SU-DHL-6 (cell line): ENCODE measurements around the gene RGS3.

ENCODE experiments used
- H2AFZ ChIP-seq: fragments of 200-600 bp; sonication (generic); 2 replicates; pipeline ENCODE4 v1.6.1; 2014; ENCODE audit warnings: low read depth, mild to moderate bottlenecking, moderate library complexity, mixed read lengths, antibody characterized with exemption, low read length; ENCODE audit not compliant: severe bottlenecking
- H3F3A ChIP-seq: fragments of 200-600 bp; shearing (Covaris generic); 2 replicates; pipeline ENCODE4 v1.6.0; 2016; ENCODE audit warnings: antibody characterized with exemption, mild to moderate bottlenecking; ENCODE audit not compliant: insufficient read depth
- H3K27ac ChIP-seq: fragments of 200-600 bp; sonication (generic); 2 replicates; pipeline ENCODE4 v1.5.1; 2016; ENCODE audit warnings: low read depth, mild to moderate bottlenecking, low read length, moderate library complexity, mixed read lengths
- H3K27me3 ChIP-seq: fragments of 200-600 bp; sonication (generic), shearing (Covaris generic); 2 replicates; pipeline ENCODE4 v1.6.0; 2014; ENCODE audit warnings: mild to moderate bottlenecking, low read length
- H3K36me3 ChIP-seq: fragments of 200-600 bp; sonication (generic); 2 replicates; pipeline ENCODE4 v1.6.1; 2014; ENCODE audit warnings: mild to moderate bottlenecking, low read length, mixed read lengths
- H3K4me2 ChIP-seq: fragments of 300-600, 200-600 bp; shearing (Covaris generic), sonication (generic); 2 replicates; pipeline ENCODE4 v1.6.0; 2014; ENCODE audit warnings: low read length, low read depth, mild to moderate bottlenecking; ENCODE audit not compliant: poor library complexity, severe bottlenecking
- H3K4me3 ChIP-seq: fragments of 200-600 bp; sonication (generic); 2 replicates; pipeline ENCODE4 v1.5.1; 2014; ENCODE audit warnings: antibody characterized with exemption, low read length, mild to moderate bottlenecking, mixed read lengths; ENCODE audit not compliant: insufficient read depth, poor library complexity, severe bottlenecking
- H3K79me2 ChIP-seq: fragments of 200-600 bp; sonication (generic); 2 replicates; pipeline ENCODE4 v1.6.1; 2014; ENCODE audit warnings: mild to moderate bottlenecking, low read length, moderate library complexity; ENCODE audit not compliant: insufficient read depth
- H3K9ac ChIP-seq: fragments of 200-600 bp; sonication (generic); 2 replicates; pipeline ENCODE4 v1.7.0; 2014; ENCODE audit warnings: mild to moderate bottlenecking, low read length
- H3K9me2 ChIP-seq: fragments of 200-600 bp; sonication (generic); replicated peaks from 2 replicates; pipeline ENCODE4 v1.6.1; 2014; ENCODE audit warnings: low read length; ENCODE audit not compliant: insufficient read depth
- H3K9me3 ChIP-seq: fragments of 200-600 bp; sonication (generic); 2 replicates; pipeline ENCODE4 v1.6.1; 2014; ENCODE audit warnings: low read length, mixed read lengths; ENCODE audit not compliant: insufficient read depth
- H4K20me1 ChIP-seq: fragments of 200-600 bp; sonication (generic); 2 replicates; pipeline ENCODE4 v1.6.1; 2014; ENCODE audit warnings: low read depth, mild to moderate bottlenecking, antibody characterized with exemption, low read length, moderate library complexity, mixed read lengths
- EZH2phosphoT487 ChIP-seq: fragments of 200-600 bp; sonication (generic), shearing (Covaris generic); conservative IDR thresholded peaks from 2 replicates; pipeline ENCODE4 v1.6.1; 2018; ENCODE audit warnings: mild to moderate bottlenecking, antibody characterized with exemption, low read length, moderate library complexity, mixed read lengths
- TF ChIP-seq, protein P1 (sequence below): fragments of 200-600 bp; sonication (generic); IDR thresholded peaks from one replicate; pipeline ENCODE4 v1.5.1; 2017; ENCODE audit warnings: antibody characterized with exemption, mild to moderate bottlenecking, low read length, moderate library complexity; ENCODE audit not compliant: insufficient read depth, poor library complexity, severe bottlenecking

RGS3 gene

DNA sequence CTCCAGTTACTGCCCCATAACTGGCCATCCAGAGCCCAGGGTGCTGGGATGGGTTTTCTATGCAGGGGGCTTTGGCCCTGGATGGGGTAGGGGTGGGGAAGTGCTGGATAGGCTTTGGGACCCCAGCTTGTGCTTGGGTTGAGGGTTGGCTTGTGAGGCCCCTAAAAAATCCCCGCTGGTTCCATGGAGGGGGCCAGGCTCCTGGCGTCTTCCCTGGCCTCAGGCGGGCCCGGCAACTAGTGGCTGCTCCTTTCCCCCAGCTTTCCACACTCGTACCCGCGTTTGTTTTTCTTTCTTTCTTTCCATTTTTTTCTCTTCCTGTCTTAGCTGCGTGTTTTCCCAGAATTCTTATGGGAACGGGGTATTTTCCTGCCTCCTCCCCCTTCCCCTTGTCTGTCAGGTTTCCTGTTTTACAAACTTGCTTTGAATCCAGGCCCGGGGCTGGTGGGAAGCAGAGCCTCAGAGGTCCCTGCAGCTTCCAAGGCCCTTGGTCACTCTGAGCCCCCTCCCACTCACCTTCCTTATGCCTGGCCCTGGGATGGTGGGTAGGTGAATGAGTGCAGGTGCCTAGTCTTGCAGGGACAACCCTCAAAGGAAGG, 40.2 kb downstream of the RGS3 start:
- Histone ChIP-seq H2AFZ (no peak overlapping the region), H3K27ac (no peak overlapping the region), H3K36me3 (no peaks in the 10 kb centered on the region), H3K27me3 (no peaks in the 10 kb centered on the region), H3K79me2 (no peaks in the 10 kb centered on the region), H3F3A (no peaks in the 10 kb centered on the region), H4K20me1 (no peaks in the 10 kb centered on the region), H3K9me2 (no peaks in the 10 kb centered on the region), H3K4me3 (no peak overlapping the region), H3K4me2 (no peak overlapping the region), H3K9me3 (no peaks in the 10 kb centered on the region), H3K9ac (no peak overlapping the region)
- TF ChIP-seq, protein P1, sequence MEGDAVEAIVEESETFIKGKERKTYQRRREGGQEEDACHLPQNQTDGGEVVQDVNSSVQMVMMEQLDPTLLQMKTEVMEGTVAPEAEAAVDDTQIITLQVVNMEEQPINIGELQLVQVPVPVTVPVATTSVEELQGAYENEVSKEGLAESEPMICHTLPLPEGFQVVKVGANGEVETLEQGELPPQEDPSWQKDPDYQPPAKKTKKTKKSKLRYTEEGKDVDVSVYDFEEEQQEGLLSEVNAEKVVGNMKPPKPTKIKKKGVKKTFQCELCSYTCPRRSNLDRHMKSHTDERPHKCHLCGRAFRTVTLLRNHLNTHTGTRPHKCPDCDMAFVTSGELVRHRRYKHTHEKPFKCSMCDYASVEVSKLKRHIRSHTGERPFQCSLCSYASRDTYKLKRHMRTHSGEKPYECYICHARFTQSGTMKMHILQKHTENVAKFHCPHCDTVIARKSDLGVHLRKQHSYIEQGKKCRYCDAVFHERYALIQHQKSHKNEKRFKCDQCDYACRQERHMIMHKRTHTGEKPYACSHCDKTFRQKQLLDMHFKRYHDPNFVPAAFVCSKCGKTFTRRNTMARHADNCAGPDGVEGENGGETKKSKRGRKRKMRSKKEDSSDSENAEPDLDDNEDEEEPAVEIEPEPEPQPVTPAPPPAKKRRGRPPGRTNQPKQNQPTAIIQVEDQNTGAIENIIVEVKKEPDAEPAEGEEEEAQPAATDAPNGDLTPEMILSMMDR = no peak
- no peak for TF ChIP-seq EZH2phosphoT487

GRCh38 chr9:113504725-113505590, 41.4 kb downstream of the RGS3 start:
- Histone ChIP-seq H3K27ac (no peak overlapping the region), H3F3A (no peaks in the 10 kb centered on the region), H3K4me2 (no peak overlapping the region), H3K36me3 (no peaks in the 10 kb centered on the region), H4K20me1 (no peaks in the 10 kb centered on the region), H3K79me2 (no peaks in the 10 kb centered on the region), H3K27me3 (no peaks in the 10 kb centered on the region), H3K9ac (no peak overlapping the region), H2AFZ (no peak overlapping the region), H3K9me3 (no peaks in the 10 kb centered on the region), H3K4me3 (no peak overlapping the region), H3K9me2 (no peaks in the 10 kb centered on the region)
- TF ChIP-seq, protein P1 = no peak
- TF ChIP-seq EZH2phosphoT487 = no peak

GRCh38 chr9:113506090-113506589, 42.6 kb downstream of the RGS3 start:
- Histone ChIP-seq H3K4me3 (no peak overlapping the region), H3K9me3 (no peaks in the 10 kb centered on the region), H2AFZ (no peak overlapping the region), H3K79me2 (no peaks in the 10 kb centered on the region), H3K36me3 (no peaks in the 10 kb centered on the region), H4K20me1 (no peaks in the 10 kb centered on the region), H3K27me3 (no peaks in the 10 kb centered on the region), H3K9me2 (no peaks in the 10 kb centered on the region), H3K9ac (no peak overlapping the region), H3K27ac (no peak overlapping the region), H3K4me2 (no peak overlapping the region), H3F3A (no peaks in the 10 kb centered on the region)
- TF ChIP-seq, protein P1 = no peak
- no peak for TF ChIP-seq EZH2phosphoT487
